K562 (cell line): ENCODE results near the gene ST3GAL5. TPM values are rescaled to one million over a fixed set of nuclear protein-coding genes. Genes with fewer than 3 reads are reported as not detected.

Experiments
- ARID3A ChIP-seq: IDR thresholded peaks from 2 replicates; pipeline ENCODE4 v1.6.1; 2012; ENCODE audit warnings: low read depth, low read length, improper control_type of control experiment, borderline replicate concordance
- CBX3 ChIP-seq, 2 experiments: IDR thresholded peaks; 1 replicate in 1 of 2; 2 replicates in 1 of 2; pipeline ENCODE4 v1.6.1; 2012; ENCODE audit warnings: inconsistent platforms in 2 of 2, low read length in 2 of 2, borderline replicate concordance in 1 of 2, control low read depth in 1 of 2
- IRF2 ChIP-seq: sonication (generic); formaldehyde crosslinking; IDR thresholded peaks from 2 replicates; pipeline ENCODE4 v1.8.1; 2022; ENCODE audit warnings: mild to moderate bottlenecking, missing genetic modification reagents
- KLF16 ChIP-seq: IDR thresholded peaks from 2 replicates; pipeline ENCODE4 v1.6.1; 2016; ENCODE audit warnings: antibody characterized with exemption
- NCOR1 ChIP-seq: fragments of 450-650 bp; IDR thresholded peaks from 2 replicates; pipeline ENCODE4 v1.6.1; 2016; ENCODE audit warnings: mild to moderate bottlenecking, moderate library complexity
- NELFE ChIP-seq: IDR thresholded peaks from 2 replicates; pipeline ENCODE4 v1.6.1; 2011; ENCODE audit warnings: mild to moderate bottlenecking; ENCODE audit not compliant: insufficient read depth, insufficient read length
- PKNOX1 ChIP-seq: fragments of 450-650 bp; IDR thresholded peaks from 2 replicates; pipeline ENCODE4 v1.6.1; 2016
- PYGO2 ChIP-seq: fragments of 450-650 bp; IDR thresholded peaks from 2 replicates; pipeline ENCODE4 v1.6.1; 2016; ENCODE audit warnings: mild to moderate bottlenecking, missing genetic modification characterization, moderate library complexity, missing compliant biosample characterization
- SMC3 ChIP-seq: conservative IDR thresholded peaks from 2 replicates; pipeline ENCODE4 v1.6.1; 2011; ENCODE audit warnings: low read depth, low read length, improper control_type of control experiment; ENCODE audit not compliant: insufficient read depth
- STAT6 ChIP-seq: sonication (generic); formaldehyde crosslinking; IDR thresholded peaks from 2 replicates; pipeline ENCODE4 v1.8.1; 2023; ENCODE audit warnings: mild to moderate bottlenecking, missing genetic modification reagents
- UBTF ChIP-seq, 2 experiments: IDR thresholded peaks; 2 replicates each; pipeline ENCODE4 v1.6.1; 2012; ENCODE audit warnings: improper control_type of control experiment in 2 of 2, low read depth in 2 of 2, low read length in 2 of 2, borderline replicate concordance in 1 of 2
- ZFP36 ChIP-seq: fragments of 150-350 bp; IDR thresholded peaks from 2 replicates; pipeline ENCODE4 v1.6.1; 2018; ENCODE audit warnings: low read length, low read depth; ENCODE audit not compliant: partially characterized antibody
- ZNF263 ChIP-seq: sonication (generic); formaldehyde crosslinking; IDR thresholded peaks from 2 replicates; pipeline ENCODE4 v1.8.0; 2022; ENCODE audit warnings: mild to moderate bottlenecking, missing genetic modification reagents, borderline replicate concordance
- ZNF354B ChIP-seq: fragments of 250-450 bp; sonication (Bioruptor Pico); IDR thresholded peaks from 2 replicates; pipeline ENCODE4 v1.4.0; 2020
- ZNF431 ChIP-seq: sonication (generic); formaldehyde crosslinking; IDR thresholded peaks from 2 replicates; pipeline ENCODE4 v1.8.0; 2022; ENCODE audit warnings: mild to moderate bottlenecking, missing genetic modification reagents
- ZNF561 ChIP-seq: fragments of 450-650 bp; formaldehyde crosslinking; conservative IDR thresholded peaks from 2 replicates; pipeline ENCODE4 v1.4.0; 2020; ENCODE audit warnings: mild to moderate bottlenecking, moderate library complexity
- ZSCAN32 ChIP-seq: fragments of 450-650 bp; formaldehyde crosslinking; IDR thresholded peaks from 2 replicates; pipeline ENCODE4 v1.4.0; 2020; ENCODE audit warnings: mild to moderate bottlenecking, moderate library complexity
- polyA plus RNA-seq, 8 experiments: library from polyadenylated mRNA; depleted of rRNA in 4 of 8; stranded (reverse) in 5 of 8; unstranded in 3 of 8; fragments of >200 nt; fragmentation: Nextera tagmentation in 2 of 8; fragmentation: Illumina TruSeq in 1 of 8; extraction: Ambion mirVana in 2 of 8; extraction: Trizol in 1 of 8; gene quantifications; 2 replicates each; pipeline versions ENCODE4 v1.2.1 to v1.2.3, GENCODE V29; 2011 to 2014; ENCODE audit warnings: inconsistent platforms in 1 of 8, missing spikeins in 1 of 8
- total RNA-seq, 7 experiments: library from RNA; depleted of rRNA in 6 of 7; stranded (reverse); fragments of >200 nt in 6 of 7; fragmentation: Illumina TruSeq in 2 of 7; extraction: Trizol in 2 of 7; gene quantifications; 2 replicates each; pipeline versions ENCODE4 v1.2.1 to v1.2.3, GENCODE V29; 2011 to 2021; ENCODE audit warnings: low replicate concordance in 1 of 7

Gene ST3GAL5
- total and polyA plus RNA-seq, 9 of the 15 experiments (the other 6 are each of a cell fraction or from before 2014, with no cell fraction given) = 1.6 to 10.0 (median 4.2) TPM

- TF ChIP-seq KLF16 = peak; percentile 61; the same call in 1 of the 2 replicates
- TF ChIP-seq ZNF561 (CRISPR knock-in tag) = no peak
- TF ChIP-seq PKNOX1 = peak; percentile 85
- TF ChIP-seq CBX3 (IDR thresholded peaks at IDR 0.05; ENCODE audit: borderline replicate concordance in 1 of 2, low read length in 2 of 2) = no peak
- no peak for TF ChIP-seq ZNF263 (CRISPR knock-in tag)
- 0 out of 4 replicates have a peak, but pooled peaks have one; percentile 9 to 30 for TF ChIP-seq UBTF (IDR thresholded peaks at IDR 0.05; ENCODE audit: borderline replicate concordance in 1 of 2, low read depth in 2 of 2, low read length in 2 of 2)
- no peak for TF ChIP-seq STAT6
- TF ChIP-seq ZNF431 (CRISPR knock-in tag) = no peak
- TF ChIP-seq ZFP36 = no peak
- TF ChIP-seq PYGO2 (tag) = no peak
- no peak for TF ChIP-seq ARID3A
- no peak for TF ChIP-seq NCOR1
- TF ChIP-seq NELFE = no peak
- TF ChIP-seq SMC3 = 0 out of 2 replicates have a peak, but pooled peaks have one; percentile 30
- TF ChIP-seq IRF2 (CRISPR knock-in tag) = no peak
- no peak for TF ChIP-seq ZSCAN32 (CRISPR knock-in tag)
- TF ChIP-seq ZNF354B (CRISPR knock-in tag) = no peak
These were observed at the start of gene ST3GAL5 (continued) for GRCh38 chr2:85888684-85889626.
